Activated T-helper 1 cell treated with anti-CD3 and anti-CD28 coated beads, Interleukin-12 subunit alpha, Interleukin-12 subunit beta, Interleukin-2, Interleukin-4 antibody, amounts not matched to agents 30 ng/mL and 10 ng/mL and 1 ng/mL, durations not matched to agents 14 hours and 24 hours and 36 hours (primary cell): ENCODE data around the gene MALL. TPM values are rescaled to one million over a fixed set of nuclear protein-coding genes. Genes with fewer than 3 reads are reported as not detected.
A peak's percentile ranks its signal among the peaks of the same experiment; 100 is the strongest.
"Not testable (repeated sequence)": the region's sequence is repeated elsewhere in the genome, so short reads cannot be mapped to it uniquely, and the experiment has no call there.

ENCODE experiments used
- DNase-seq: peaks from one replicate; pipeline ENCODE4 v3.0.0; 2021; ENCODE audit warnings: low spot score
- H3K27ac Mint-ChIP-seq: one replicate; pipeline ENCODE4 v1.8.0; 2021; ENCODE audit warnings: mild to moderate bottlenecking, mixed read lengths
- H3K27me3 Mint-ChIP-seq: one replicate; pipeline ENCODE4 v1.8.0; 2022; ENCODE audit warnings: mild to moderate bottlenecking, moderate library complexity, mixed read lengths; ENCODE audit not compliant: insufficient read depth
- H3K36me3 Mint-ChIP-seq: one replicate; pipeline ENCODE4 v1.8.0; 2021; ENCODE audit warnings: low read depth, mixed read lengths
- H3K4me1 Mint-ChIP-seq: one replicate; pipeline ENCODE4 v1.8.0; 2021; ENCODE audit warnings: low read depth, mixed read lengths
- H3K4me3 Mint-ChIP-seq: one replicate; pipeline ENCODE4 v1.8.0; 2021; ENCODE audit warnings: mild to moderate bottlenecking, moderate library complexity, mixed read lengths
- H3K9me3 Mint-ChIP-seq: one replicate; pipeline ENCODE4 v1.8.0; 2021; ENCODE audit warnings: mixed read lengths
- intact Hi-C: fragments of 100-400 bp; cut with micrococcal nuclease; formaldehyde crosslinking; loops from one replicate; pipeline ENCODE4 v1.15.1; 2024
- total RNA-seq: library from RNA; stranded (reverse); gene quantifications from 2 replicates; pipeline ENCODE4 v1.2.3, GENCODE V29; 2022

The MALL gene
- total RNA-seq, 1 donor from 2014 or later, result 0.31 TPM

GRCh38 chr2:110108291-110108690, 7.3 kb downstream of the MALL start:
- H3K4me3 Mint-ChIP-seq, DNase-seq, H3K36me3 Mint-ChIP-seq, H3K27ac Mint-ChIP-seq, intact Hi-C loops: not testable (repeated sequence)
- Mint-ChIP-seq H3K9me3 (peaks cover 10% of the 10 kb centered on the region), H3K4me1 (peaks cover 24% of the 10 kb centered on the region), H3K27me3 (peaks cover 22% of the 10 kb centered on the region)

GRCh38 chr2:110107092-110108079, 8.2 kb downstream of the MALL start:
- Mint-ChIP-seq H3K9me3 (peaks cover 7% of the 10 kb centered on the region), H3K4me3 (no peak overlapping the region), H3K36me3 (no peaks in the 10 kb centered on the region), H3K4me1 (peaks cover 19% of the 10 kb centered on the region), H3K27me3 (peaks cover 22% of the 10 kb centered on the region), H3K27ac (no peak overlapping the region)
- no peak for DNase-seq
- intact Hi-C loops, result no loop called here

GRCh38 chr2:110106642-110107041, 9.0 kb downstream of the MALL start:
- peaks cover 20% of the 10 kb centered on the region for H3K4me1 Mint-ChIP-seq
- H3K9me3 Mint-ChIP-seq, result peaks cover 7% of the 10 kb centered on the region
- intact Hi-C loops, result no loop called here
- DNase-seq, result no peak
- H3K4me3 Mint-ChIP-seq, result no peak overlapping the region
- H3K36me3 Mint-ChIP-seq, result no peaks in the 10 kb centered on the region
- peaks cover 17% of the 10 kb centered on the region for H3K27me3 Mint-ChIP-seq
- H3K27ac Mint-ChIP-seq, result no peak overlapping the region

GRCh38 chr2:110105608-110106467, 9.8 kb downstream of the MALL start:
- Mint-ChIP-seq H3K36me3 (no peaks in the 10 kb centered on the region), H3K4me3 (no peak overlapping the region), H3K4me1 (peaks cover 28% of the 10 kb centered on the region), H3K9me3 (peaks cover 3% of the 10 kb centered on the region), H3K27ac (no peak overlapping the region), H3K27me3 (peaks cover 17% of the 10 kb centered on the region)
- DNase-seq, result no peak
- intact Hi-C loops, result no loop called here

GRCh38 chr2:110105183-110105582, 10.4 kb downstream of the MALL start:
- H3K4me3 Mint-ChIP-seq, result no peak overlapping the region
- no peaks in the 10 kb centered on the region for H3K9me3 Mint-ChIP-seq
- no peak for DNase-seq
- no peaks in the 10 kb centered on the region for H3K36me3 Mint-ChIP-seq
- intact Hi-C loops, result no loop called here
- H3K27ac Mint-ChIP-seq, result no peak overlapping the region
- H3K4me1 Mint-ChIP-seq, result peaks cover 28% of the 10 kb centered on the region
- H3K27me3 Mint-ChIP-seq, result peaks cover 18% of the 10 kb centered on the region

GRCh38 chr2:110104025-110104771, 11.4 kb downstream of the MALL start:
- Mint-ChIP-seq H3K4me1 (peaks cover 20% of the 10 kb centered on the region), H3K9me3 (no peaks in the 10 kb centered on the region), H3K27me3 (peaks cover 20% of the 10 kb centered on the region), H3K4me3 (no peak overlapping the region), H3K36me3 (no peaks in the 10 kb centered on the region), H3K27ac (no peak overlapping the region)
- intact Hi-C loops, result no loop called here
- no peak for DNase-seq

- no peaks in the 10 kb centered on the region for H3K9me3 Mint-ChIP-seq
- no peak overlapping the region for H3K27ac Mint-ChIP-seq
- intact Hi-C loops, result no loop called here
- no peaks in the 10 kb centered on the region for H3K36me3 Mint-ChIP-seq
- H3K4me1 Mint-ChIP-seq, result peaks cover 14% of the 10 kb centered on the region
- H3K27me3 Mint-ChIP-seq, result peaks cover 14% of the 10 kb centered on the region
- no peak for DNase-seq
- H3K4me3 Mint-ChIP-seq, result no peak overlapping the region
Observed at GRCh38 chr2:110103061-110103961, 12.3 kb downstream of the MALL start.

GRCh38 chr2:110101901-110102803, 13.5 kb downstream of the MALL start:
- H3K27ac Mint-ChIP-seq, result peak overlapping the region; percentile 23
- peaks cover 14% of the 10 kb centered on the region for H3K4me1 Mint-ChIP-seq

GRCh38 chr2:110101280-110101844, 14.3 kb downstream of the MALL start:
- intact Hi-C loops, result no loop called here
- Mint-ChIP-seq H3K36me3 (no peaks in the 10 kb centered on the region), H3K27ac (no peak overlapping the region), H3K4me3 (no peak overlapping the region), H3K9me3 (no peaks in the 10 kb centered on the region), H3K27me3 (peaks cover 10% of the 10 kb centered on the region), H3K4me1 (peaks cover 14% of the 10 kb centered on the region)
- DNase-seq, result no peak

More at GRCh38 chr2:110101901-110102803, 13.5 kb downstream of the MALL start:
- DNase-seq, result no peak
- Mint-ChIP-seq H3K36me3 (no peaks in the 10 kb centered on the region), H3K9me3 (no peaks in the 10 kb centered on the region), H3K27me3 (peaks cover 10% of the 10 kb centered on the region), H3K4me3 (no peak overlapping the region)
- intact Hi-C loops, result no loop called here

- DNase-seq, H3K27ac Mint-ChIP-seq, H3K4me3 Mint-ChIP-seq, H3K36me3 Mint-ChIP-seq, H3K9me3 Mint-ChIP-seq, intact Hi-C loops: not testable (repeated sequence)
- peaks cover 14% of the 10 kb centered on the region for H3K4me1 Mint-ChIP-seq
- H3K27me3 Mint-ChIP-seq, result peaks cover 11% of the 10 kb centered on the region
Observed at GRCh38 chr2:110100880-110101279, 14.7 kb downstream of the MALL start.

GRCh38 chr2:110100480-110100879, 15.1 kb downstream of the MALL start:
- Mint-ChIP-seq H3K9me3 (no peaks in the 10 kb centered on the region), H3K27me3 (peaks cover 11% of the 10 kb centered on the region), H3K36me3 (no peaks in the 10 kb centered on the region), H3K4me3 (no peak overlapping the region), H3K27ac (no peak overlapping the region), H3K4me1 (peaks cover 14% of the 10 kb centered on the region)
- intact Hi-C loops, result no loop called here
- no peak for DNase-seq
